DOHH2 (cell line): ENCODE measurements around the gene ESRRG.

Experiments
- EZH2phosphoT487 ChIP-seq: fragments of 200-600 bp; sonication (generic); IDR thresholded peaks from 2 replicates; pipeline ENCODE4 v1.6.1; 2017; ENCODE audit warnings: borderline replicate concordance, mild to moderate bottlenecking, antibody characterized with exemption, low read length, moderate library complexity, mixed read lengths
- TF ChIP-seq, protein P1 (sequence below): fragments of 200-600 bp; sonication (generic); IDR thresholded peaks from one replicate; pipeline ENCODE4 v1.5.1; 2014; ENCODE audit warnings: antibody characterized with exemption, mild to moderate bottlenecking, low read depth, low read length; ENCODE audit not compliant: poor library complexity, severe bottlenecking

DNA sequence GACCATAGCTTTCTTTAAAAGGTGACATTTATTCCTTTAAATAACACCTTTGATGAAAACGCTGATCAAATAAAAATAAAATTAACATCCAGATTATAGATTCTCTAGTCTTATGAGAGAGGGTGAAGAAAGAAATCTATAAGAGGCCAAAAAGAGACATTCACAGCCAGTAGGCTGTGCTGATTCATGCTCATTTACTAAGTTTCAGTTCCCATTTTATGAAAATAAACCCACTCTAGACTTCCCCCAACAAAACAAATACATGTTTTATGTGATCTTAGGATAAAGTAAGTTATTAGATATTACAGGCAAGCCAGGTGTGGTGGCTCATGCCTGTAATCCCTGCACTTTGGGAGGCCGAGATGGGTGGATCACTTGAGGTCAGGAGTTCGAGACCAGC lies 21.1 kb downstream of the ESRRG start:
- no peak for TF ChIP-seq EZH2phosphoT487
- TF ChIP-seq, protein P1, sequence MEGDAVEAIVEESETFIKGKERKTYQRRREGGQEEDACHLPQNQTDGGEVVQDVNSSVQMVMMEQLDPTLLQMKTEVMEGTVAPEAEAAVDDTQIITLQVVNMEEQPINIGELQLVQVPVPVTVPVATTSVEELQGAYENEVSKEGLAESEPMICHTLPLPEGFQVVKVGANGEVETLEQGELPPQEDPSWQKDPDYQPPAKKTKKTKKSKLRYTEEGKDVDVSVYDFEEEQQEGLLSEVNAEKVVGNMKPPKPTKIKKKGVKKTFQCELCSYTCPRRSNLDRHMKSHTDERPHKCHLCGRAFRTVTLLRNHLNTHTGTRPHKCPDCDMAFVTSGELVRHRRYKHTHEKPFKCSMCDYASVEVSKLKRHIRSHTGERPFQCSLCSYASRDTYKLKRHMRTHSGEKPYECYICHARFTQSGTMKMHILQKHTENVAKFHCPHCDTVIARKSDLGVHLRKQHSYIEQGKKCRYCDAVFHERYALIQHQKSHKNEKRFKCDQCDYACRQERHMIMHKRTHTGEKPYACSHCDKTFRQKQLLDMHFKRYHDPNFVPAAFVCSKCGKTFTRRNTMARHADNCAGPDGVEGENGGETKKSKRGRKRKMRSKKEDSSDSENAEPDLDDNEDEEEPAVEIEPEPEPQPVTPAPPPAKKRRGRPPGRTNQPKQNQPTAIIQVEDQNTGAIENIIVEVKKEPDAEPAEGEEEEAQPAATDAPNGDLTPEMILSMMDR = no peak
